Mesothelial cell of epicardium (in vitro differentiated cells): ENCODE data around the gene PLCZ1. TPM values are rescaled to one million over a fixed set of nuclear protein-coding genes. Genes with fewer than 3 reads are reported as not detected.
A peak's percentile ranks its signal among the peaks of the same experiment; 100 is the strongest.

Source experiments
- DNase-seq, 2 experiments: peaks; one replicate each; pipeline ENCODE4 v3.0.0; 2021; ENCODE audit warnings: low spot score in 2 of 2; ENCODE audit not compliant: unreplicated experiment in 2 of 2
- H3K27ac Mint-ChIP-seq: 2 replicates; pipeline ENCODE4 v1.8.0; 2021; ENCODE audit warnings: mixed read lengths
- H3K27me3 Mint-ChIP-seq: 2 replicates; pipeline ENCODE4 v1.8.0; 2021; ENCODE audit warnings: low read depth, mixed read lengths
- H3K36me3 Mint-ChIP-seq: 2 replicates; pipeline ENCODE4 v1.8.0; 2021; ENCODE audit warnings: mixed read lengths
- H3K4me1 Mint-ChIP-seq: 2 replicates; pipeline ENCODE4 v1.8.0; 2021; ENCODE audit warnings: mixed read lengths
- H3K4me3 Mint-ChIP-seq: 2 replicates; pipeline ENCODE4 v1.8.0; 2021; ENCODE audit warnings: mild to moderate bottlenecking, moderate library complexity, mixed read lengths
- H3K9me3 Mint-ChIP-seq: 2 replicates; pipeline ENCODE4 v1.8.0; 2021; ENCODE audit warnings: mixed read lengths
- total RNA-seq: library from RNA; stranded (reverse); gene quantifications from 3 replicates; pipeline ENCODE4 v1.2.1, GENCODE V29; 2021
- TF ChIP-seq, protein P1 (sequence below): fragments of 200-600 bp; sonication (generic); IDR thresholded peaks from one replicate; pipeline ENCODE4 v1.5.0; 2021; ENCODE audit warnings: antibody characterized with exemption; ENCODE audit not compliant: unreplicated experiment

Gene PLCZ1
- total RNA-seq, 1 donor from 2014 or later: not detected

- DNase-seq: no peak
- Mint-ChIP-seq H3K27ac (no peak overlapping the region), H3K27me3 (no peaks in the 10 kb centered on the region), H3K9me3 (no peaks in the 10 kb centered on the region), H3K36me3 (no peaks in the 10 kb centered on the region), H3K4me1 (peaks cover 23% of the 10 kb centered on the region), H3K4me3 (no peak overlapping the region)
- TF ChIP-seq, protein P1, sequence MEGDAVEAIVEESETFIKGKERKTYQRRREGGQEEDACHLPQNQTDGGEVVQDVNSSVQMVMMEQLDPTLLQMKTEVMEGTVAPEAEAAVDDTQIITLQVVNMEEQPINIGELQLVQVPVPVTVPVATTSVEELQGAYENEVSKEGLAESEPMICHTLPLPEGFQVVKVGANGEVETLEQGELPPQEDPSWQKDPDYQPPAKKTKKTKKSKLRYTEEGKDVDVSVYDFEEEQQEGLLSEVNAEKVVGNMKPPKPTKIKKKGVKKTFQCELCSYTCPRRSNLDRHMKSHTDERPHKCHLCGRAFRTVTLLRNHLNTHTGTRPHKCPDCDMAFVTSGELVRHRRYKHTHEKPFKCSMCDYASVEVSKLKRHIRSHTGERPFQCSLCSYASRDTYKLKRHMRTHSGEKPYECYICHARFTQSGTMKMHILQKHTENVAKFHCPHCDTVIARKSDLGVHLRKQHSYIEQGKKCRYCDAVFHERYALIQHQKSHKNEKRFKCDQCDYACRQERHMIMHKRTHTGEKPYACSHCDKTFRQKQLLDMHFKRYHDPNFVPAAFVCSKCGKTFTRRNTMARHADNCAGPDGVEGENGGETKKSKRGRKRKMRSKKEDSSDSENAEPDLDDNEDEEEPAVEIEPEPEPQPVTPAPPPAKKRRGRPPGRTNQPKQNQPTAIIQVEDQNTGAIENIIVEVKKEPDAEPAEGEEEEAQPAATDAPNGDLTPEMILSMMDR: no peak
Observed at GRCh38 chr12:18644564-18644963, 93.2 kb downstream of the PLCZ1 start.

DNA sequence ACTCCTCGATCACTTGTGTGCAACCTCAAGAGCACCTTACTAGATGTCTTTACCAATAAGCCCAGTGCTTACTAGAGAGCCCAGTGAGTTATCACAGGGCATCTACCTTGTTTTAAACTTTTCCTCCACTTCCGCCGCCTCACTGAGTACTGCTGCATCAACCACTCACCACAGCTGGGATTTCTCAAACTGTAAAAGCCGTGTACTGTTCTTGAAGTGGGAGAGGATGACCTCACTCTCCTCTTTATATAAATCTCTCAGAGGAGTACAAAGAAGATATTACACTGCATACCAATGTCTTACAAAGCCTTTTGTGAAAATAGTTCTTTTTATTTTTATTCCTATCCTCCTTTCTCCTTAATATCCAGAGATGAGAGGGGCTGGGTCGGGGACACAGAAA is 94.1 kb downstream of the PLCZ1 start:
- no peak overlapping the region for H3K4me3 Mint-ChIP-seq
- H3K9me3 Mint-ChIP-seq: no peaks in the 10 kb centered on the region

GRCh38 chr12:18640321-18640955 is 97.4 kb downstream of the PLCZ1 start:
- Mint-ChIP-seq H3K9me3 (no peaks in the 10 kb centered on the region), H3K4me1 (peaks cover 18% of the 10 kb centered on the region), H3K36me3 (no peaks in the 10 kb centered on the region), H3K4me3 (no peak overlapping the region), H3K27ac (no peak overlapping the region), H3K27me3 (no peaks in the 10 kb centered on the region)
- DNase-seq: no peak
- TF ChIP-seq, protein P1: no peak

More for the DNA sequence above, 94.1 kb downstream of the PLCZ1 start:
- Mint-ChIP-seq H3K27ac (peak overlapping the region; percentile 36), H3K4me1 (peaks cover 23% of the 10 kb centered on the region), H3K27me3 (no peaks in the 10 kb centered on the region), H3K36me3 (no peaks in the 10 kb centered on the region)
- no peak for DNase-seq
- TF ChIP-seq, protein P1: no peak

DNA sequence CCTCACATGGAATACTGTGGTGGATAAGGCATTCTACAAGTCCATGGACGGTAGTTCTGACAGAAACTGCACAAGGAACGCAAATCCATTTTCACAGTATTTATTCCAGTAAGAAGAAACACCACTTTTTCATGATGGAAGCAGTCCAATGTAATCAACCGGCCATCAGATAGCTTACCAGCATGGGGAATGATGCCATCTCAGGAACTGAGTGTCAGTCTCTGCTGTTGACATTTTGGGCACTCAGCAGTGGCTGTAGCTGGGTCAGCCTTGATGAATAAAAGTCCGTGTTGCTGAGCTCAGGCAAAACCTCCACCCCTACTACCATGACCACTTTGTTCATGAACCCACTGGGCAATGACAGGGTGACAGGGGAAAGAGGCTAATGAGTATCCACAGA is 103.4 kb downstream of the PLCZ1 start:
- no peaks in the 10 kb centered on the region for H3K27me3 Mint-ChIP-seq
- DNase-seq: no peak
- H3K27ac Mint-ChIP-seq: no peak overlapping the region
- TF ChIP-seq, protein P1: no peak
- no peaks in the 10 kb centered on the region for H3K4me1 Mint-ChIP-seq
- H3K4me3 Mint-ChIP-seq: no peak overlapping the region
- H3K36me3 Mint-ChIP-seq: no peaks in the 10 kb centered on the region
- H3K9me3 Mint-ChIP-seq: no peaks in the 10 kb centered on the region

Other genes with a start within 250 kb of the PLCZ1 start
- gene CAPZA3, start 107 bp upstream of the PLCZ1 start, total RNA-seq: 0.20 TPM in 1 of 3 replicates, not detected in the others